Hematopoietic multipotent progenitor cell treated with erythropoietin and hydrocortisone succinate and interleukin-3 and kit ligand, for 8 days (in vitro differentiated cells): Measurements from ENCODE around the gene ZNF451.
"Not testable (repeated sequence)": the region's sequence is repeated elsewhere in the genome, so short reads cannot be mapped to it uniquely, and the experiment has no call there.

Experiments
- DNase-seq: peaks from one replicate; pipeline ENCODE4 v3.0.0-alpha.2; 2015

Gene ZNF451

DNA sequence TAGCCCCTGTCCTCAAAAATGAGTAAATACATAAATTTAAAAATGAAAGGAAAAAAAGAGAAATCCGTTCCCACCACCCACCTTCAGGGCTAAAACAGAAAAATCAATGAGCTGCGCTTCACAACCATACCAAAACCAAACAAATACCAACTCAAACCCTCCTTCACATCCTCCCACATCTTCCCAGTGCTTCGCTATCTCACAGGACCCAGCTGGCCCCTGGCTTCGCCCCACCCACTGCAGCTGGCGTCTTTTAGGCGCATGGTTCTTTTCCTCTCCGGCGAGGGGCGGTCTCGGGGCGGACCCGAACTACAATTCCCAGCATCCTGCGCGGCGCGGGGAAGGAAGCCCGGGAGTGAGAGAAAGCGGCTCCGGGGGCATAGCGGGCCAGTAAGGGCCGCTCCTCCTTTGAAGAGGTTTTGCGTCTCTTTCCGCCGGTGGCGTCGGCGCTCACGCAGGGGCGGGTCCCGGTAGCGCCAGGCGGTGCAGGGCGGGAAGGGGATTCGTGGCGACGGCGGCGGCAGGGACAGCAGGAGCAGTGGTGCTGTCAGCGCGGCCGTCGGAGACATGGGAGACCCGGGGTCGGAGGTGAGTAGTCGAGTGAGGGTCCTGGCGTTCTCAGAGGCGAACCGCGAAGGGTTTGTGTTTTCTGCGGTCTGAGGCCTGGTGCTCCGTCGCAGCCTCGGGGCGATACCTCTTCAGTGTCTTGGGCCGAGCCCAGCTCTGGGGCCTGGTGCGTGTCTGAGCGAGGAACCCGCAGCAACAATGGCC lies at the start of gene ZNF451:
Gene ZNF451 (plus strand): TSS at position 502 of the 771 bp plus-strand sequence. CDS start 66 bp downstream, at position 568.
- peak; percentile 99 for DNase-seq

DNA sequence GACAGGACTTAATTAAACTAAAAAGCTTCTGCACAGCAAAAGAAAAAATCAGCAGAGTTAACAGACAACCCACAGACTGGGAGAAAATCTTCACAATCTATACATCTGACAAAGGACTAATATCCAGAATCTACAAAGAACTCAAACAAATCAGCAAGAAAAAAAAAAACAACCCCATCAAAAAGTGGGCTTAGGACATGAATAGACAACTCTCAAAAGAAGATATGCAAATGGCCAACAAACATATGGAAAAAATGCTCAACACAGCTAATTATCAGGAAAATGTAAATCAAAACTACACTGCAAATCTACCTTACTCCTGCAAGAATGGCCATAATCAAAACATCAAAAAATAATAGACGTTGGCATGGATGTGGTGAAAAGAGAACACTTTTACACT lies 45.9 kb upstream of the ZNF451 start:
- not testable (repeated sequence) for DNase-seq

DNA sequence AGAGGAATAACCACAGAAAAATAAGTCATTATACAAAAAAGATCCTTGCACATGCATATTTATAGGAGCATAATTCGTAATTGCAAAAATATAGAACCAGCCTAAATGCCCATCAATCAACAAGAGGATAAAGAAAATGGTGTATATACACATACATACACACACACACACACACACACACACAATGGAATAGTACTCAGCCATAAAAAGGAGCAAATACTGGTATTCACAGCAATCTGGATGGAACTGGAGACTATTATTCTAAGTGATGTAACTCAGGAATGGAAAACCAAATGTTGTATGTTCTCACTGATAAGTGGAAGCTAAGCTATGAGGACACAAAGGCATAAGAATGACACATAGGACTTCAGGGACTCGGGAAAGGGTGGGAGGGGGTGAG lies 45.4 kb upstream of the ZNF451 start:
- DNase-seq: no peak

- DNase-seq: peak; percentile 95
Observed at GRCh38 chr6:57046332-57047256, 43.4 kb upstream of the ZNF451 start, which contains the start of gene KIAA1586. TSS of gene KIAA1586 (plus strand) at chr6:57046693. CDS start at chr6:57046756, 63 bp downstream.

GRCh38 chr6:57047257-57047585 lies 42.8 kb upstream of the ZNF451 start:
- not testable (repeated sequence) for DNase-seq

GRCh38 chr6:57047859-57048258 lies 42.1 kb upstream of the ZNF451 start:
- DNase-seq: not testable (repeated sequence)

GRCh38 chr6:57048577-57048976 lies 41.4 kb upstream of the ZNF451 start:
- DNase-seq: no peak

- no peak for DNase-seq
Observed at GRCh38 chr6:57063847-57064246, 26.1 kb upstream of the ZNF451 start.

DNA sequence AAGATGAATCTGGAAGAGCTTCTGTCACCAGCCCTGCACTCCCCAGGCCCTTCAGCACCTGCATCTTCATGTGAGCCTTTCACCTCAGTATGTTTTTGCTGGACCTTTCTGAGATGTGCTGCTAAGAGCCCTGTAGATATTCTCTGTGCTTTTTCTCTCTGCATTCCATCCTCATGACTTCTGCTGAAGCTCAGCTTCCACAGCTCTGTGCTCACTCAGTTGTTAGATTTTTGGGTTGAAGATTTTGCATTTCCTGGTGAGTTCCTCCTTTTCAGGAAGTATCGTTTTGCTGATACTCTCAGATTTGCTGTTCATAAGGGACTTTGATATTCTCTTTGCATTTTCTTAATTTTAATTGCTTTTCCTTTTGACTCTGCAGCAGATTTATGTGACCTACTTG lies 25.2 kb upstream of the ZNF451 start:
- no peak for DNase-seq

DNA sequence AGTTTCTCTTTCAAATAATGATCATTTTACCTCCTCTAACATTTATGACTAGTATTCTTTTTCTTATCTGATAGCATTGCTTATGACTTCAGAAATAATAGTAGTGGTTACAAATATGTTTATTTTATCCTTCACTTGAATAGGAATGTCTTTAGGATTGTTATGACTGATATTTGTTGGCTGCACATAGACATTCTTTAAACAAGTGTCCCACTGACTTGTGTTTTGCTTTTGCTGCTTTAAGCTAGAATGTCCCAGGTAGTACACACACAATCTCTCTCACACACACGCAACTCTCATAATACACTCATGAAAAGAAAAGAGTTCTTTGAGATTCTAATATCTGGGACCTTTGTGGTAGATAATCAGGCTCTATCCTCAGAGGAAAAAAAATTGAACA lies 21.9 kb upstream of the ZNF451 start:
- no peak for DNase-seq

DNA sequence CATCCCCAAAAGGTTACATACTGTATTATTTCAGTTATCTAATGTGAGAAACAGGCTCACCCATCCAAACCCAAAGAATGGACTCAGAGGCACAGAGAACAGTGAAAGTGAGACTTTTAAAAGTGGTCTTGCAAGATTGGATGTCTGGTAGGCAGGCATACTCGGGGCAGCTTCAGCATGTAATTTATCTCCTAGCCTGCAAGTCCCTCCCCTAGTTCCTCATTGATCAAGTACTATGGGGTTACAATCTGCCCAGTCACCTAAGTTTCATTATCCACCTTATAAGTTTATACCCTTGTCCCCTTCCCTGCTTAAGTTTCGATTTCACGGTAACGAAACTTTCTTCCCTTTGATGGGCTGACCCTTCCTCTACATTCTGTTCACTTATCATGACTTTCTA lies 20.8 kb upstream of the ZNF451 start:
- DNase-seq: no peak

- DNase-seq: no peak
Observed at GRCh38 chr6:57069920-57070331, 20.1 kb upstream of the ZNF451 start.

DNA sequence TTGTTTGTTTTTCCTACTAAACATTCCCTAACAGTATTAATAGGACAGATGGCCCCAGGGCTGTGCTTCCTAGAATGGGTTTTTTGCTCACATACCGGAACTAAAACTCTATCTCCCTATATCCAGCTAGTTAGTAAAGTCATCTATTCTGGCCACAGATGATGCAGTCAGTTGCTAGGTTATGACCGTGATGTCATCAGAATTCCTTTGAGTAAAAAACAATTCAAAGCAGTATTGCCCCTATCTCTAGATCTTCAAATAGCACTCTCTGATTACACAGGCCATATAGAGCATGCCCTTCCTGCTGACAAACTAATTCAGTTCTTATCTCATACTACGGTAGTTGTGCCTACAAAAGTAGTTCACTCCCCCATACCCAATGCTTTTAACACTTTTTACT lies 17.9 kb upstream of the ZNF451 start:
- DNase-seq: no peak

DNA sequence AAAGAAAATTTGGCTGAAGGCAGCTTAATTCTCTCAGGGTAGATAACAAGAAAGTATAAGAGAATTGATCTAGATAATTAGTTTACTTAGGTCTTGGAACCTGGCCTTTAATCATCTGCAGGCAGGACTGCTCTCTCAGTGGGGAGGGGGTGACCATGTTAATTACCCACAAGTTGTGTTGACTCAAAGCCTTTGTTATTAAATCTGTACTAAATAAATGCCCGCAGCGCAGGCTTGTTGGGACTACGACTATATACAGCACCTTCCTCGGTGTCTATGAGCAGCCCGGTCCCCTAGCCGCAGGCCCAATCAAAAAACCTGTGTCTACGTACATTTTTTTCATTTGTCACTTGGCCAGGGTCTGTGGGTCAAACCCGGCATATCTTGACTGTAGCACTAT lies 15.6 kb upstream of the ZNF451 start:
- DNase-seq: no peak

DNA sequence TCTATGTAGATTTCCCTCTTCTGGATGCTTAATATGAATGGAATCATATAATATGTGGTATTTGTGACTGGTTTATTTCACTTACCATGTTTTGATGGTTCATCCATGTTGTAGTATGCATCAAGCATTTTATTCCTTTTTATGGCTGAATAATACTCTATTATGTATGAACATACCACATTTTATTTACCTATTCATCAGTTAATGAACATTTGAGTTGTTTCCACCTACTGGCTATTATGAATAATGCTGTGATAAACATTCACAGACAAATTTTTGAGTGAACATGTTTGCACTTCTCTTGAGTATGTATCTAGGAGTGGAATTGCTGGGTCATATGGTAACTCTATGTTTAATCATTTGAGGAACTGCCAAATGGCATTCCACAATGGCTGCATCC lies 14.9 kb upstream of the ZNF451 start:
- no peak for DNase-seq

GRCh38 chr6:57078531-57079207 lies 11.3 kb upstream of the ZNF451 start:
- DNase-seq: peak; percentile 23

GRCh38 chr6:57085471-57085870 lies 4.5 kb upstream of the ZNF451 start:
- DNase-seq: no peak

DNA sequence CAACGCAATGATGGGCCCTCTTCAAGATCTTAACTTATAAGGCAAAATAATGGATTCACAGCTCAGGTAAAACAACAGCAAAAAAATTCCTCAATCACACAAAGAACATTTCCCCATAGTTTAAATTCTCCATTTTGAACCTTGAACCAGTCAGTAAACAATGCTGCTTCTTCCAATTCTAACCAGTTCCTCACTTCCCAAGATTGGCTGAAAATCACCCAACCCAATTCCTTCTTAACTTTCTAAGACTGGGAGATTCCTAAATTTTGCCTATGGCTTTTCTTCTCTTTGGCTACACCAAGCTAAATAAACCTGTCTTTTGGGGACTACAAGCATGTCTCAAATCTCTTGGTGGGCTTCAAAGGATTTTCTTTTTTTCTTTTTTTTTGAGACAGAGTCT lies 3.1 kb upstream of the ZNF451 start:
- DNase-seq: no peak

DNA sequence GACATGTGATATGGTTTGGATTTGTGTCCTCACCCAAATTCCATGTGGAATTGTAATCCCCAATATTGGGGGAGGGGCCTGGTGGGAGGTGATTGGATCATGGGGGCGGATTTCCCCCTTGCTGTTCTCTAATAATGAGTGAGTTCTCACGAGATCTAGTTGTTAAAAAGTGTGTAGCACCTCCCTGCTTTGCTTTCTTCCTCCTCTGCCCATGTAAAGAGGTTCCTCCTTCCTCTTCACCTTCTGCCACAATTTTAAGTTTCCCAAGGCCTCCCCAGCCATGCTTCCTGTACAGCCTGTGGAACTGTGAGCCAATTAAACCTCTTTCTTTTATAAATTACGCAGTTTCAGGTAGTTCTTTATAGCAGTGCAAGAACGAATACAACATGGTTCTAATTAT lies 2.1 kb upstream of the ZNF451 start:
- no peak for DNase-seq

GRCh38 chr6:57089265-57089664 lies 723 bp upstream of the ZNF451 start:
- no peak for DNase-seq

GRCh38 chr6:57090458-57091067 lies 575 bp downstream of the ZNF451 start:
- DNase-seq: not testable (repeated sequence)

DNA sequence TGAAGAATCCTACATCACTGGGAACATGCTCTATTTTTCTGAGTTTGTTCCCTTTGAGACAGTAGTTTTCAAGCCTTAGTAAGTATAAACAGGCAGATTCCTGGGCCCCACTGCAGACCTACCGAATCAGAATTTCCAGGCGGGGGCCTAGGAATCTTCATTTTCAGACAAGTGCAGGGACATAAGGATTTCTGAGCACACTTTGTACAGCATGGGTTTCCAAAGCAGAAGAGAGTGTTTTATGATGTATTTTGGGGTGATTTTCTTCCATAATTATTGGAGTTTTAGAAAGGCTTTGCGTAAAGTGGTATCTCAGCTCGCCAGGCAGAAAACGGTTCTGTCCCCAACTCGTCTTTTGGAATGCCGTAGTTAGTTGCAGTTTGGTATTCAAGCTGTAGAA lies 1.4 kb downstream of the ZNF451 start:
- DNase-seq: not testable (repeated sequence)

GRCh38 chr6:57094689-57095088 lies 4.7 kb downstream of the ZNF451 start:
- DNase-seq: no peak
